Astrocyte of the cerebellum (primary cell): ENCODE data around the gene NEK9.
"Not testable (repeated sequence)": the region's sequence is repeated elsewhere in the genome, so short reads cannot be mapped to it uniquely, and the experiment has no call there.

Source experiments
- DNase-seq: peaks from one replicate; pipeline ENCODE4 v3.0.0-alpha.2; 2011; ENCODE audit warnings: low read depth
- H3K4me3 ChIP-seq: 2 replicates; pipeline ENCODE4 v1.5.1; 2011; ENCODE audit warnings: mild to moderate bottlenecking, low read depth, low read length, moderate library complexity
- in situ Hi-C: cut with HindIII; loops from 2 replicates; pipeline ENCODE4 v1.10.0; 2017; ENCODE audit warnings: low sequenced_read_pairs
- TF ChIP-seq, protein P1 (sequence below): IDR thresholded peaks from 2 replicates; pipeline ENCODE4 v1.5.1; 2012; ENCODE audit warnings: low read length, low read depth, moderate library complexity, mild to moderate bottlenecking; ENCODE audit errors: missing control alignments

Gene NEK9

DNA sequence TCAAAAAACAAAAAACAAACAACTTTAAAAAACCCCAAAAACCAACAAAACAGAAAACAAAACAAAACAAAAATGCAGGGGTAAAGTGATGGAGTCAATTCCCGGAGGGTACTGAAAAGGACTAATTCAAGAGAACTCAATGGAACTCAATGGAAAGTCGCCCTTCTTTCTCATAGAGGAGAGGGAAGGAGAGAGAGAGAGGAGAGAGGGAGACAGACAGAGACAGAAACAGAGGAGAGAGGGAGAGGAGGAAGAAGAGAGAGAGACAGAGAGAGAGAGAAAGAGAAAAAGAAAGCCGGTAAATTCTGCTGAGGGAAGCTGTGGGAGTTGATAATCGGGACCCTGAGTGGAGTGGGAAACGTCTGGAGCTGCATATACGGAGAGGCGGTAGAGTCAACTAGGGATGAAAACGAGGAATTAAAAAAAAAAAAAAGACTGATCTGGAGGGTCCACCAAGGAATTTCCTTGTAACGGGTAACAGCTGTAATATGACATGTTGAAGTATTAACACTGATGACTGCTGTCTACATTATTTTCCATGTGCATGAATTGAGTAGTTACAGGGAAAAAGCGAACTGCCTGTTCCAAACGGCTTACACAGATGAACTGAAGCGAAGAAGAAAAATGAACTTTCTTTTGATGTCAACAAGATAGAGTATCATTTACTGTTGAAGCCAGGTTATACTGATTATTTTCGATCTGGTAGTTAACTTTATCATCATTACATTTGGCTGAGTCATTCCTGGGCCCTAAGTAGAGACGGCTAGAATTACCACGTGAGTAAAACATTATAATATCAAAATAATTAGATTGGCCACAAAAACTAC lies 58.3 kb downstream of the NEK9 start:
- in situ Hi-C loops: no loop called here
- peak; percentile 66 for DNase-seq
- H3K4me3 ChIP-seq: peak overlapping the region; percentile 55
- TF ChIP-seq, protein P1, sequence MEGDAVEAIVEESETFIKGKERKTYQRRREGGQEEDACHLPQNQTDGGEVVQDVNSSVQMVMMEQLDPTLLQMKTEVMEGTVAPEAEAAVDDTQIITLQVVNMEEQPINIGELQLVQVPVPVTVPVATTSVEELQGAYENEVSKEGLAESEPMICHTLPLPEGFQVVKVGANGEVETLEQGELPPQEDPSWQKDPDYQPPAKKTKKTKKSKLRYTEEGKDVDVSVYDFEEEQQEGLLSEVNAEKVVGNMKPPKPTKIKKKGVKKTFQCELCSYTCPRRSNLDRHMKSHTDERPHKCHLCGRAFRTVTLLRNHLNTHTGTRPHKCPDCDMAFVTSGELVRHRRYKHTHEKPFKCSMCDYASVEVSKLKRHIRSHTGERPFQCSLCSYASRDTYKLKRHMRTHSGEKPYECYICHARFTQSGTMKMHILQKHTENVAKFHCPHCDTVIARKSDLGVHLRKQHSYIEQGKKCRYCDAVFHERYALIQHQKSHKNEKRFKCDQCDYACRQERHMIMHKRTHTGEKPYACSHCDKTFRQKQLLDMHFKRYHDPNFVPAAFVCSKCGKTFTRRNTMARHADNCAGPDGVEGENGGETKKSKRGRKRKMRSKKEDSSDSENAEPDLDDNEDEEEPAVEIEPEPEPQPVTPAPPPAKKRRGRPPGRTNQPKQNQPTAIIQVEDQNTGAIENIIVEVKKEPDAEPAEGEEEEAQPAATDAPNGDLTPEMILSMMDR: no peak

DNA sequence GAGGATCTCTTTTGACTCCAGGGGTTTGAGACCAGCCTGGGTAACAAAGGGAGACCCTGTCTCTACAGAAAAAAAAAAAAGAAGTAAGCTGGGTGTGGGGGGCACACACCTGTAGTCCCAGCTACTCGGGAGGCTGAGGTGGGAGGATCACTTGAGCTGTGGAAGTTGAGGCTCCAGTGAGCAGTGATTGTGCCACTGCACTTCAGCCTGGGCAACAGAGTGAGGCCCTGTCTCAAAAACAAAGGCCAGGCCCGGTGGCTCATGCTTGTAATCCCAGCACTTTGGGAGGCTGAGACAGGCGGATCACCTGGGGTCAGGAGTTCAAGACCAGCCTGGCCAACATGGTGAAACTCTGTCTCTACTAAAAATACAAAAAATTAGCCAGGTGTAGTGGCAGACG lies 59.1 kb downstream of the NEK9 start:
- DNase-seq, in situ Hi-C loops, H3K4me3 ChIP-seq: not testable (repeated sequence)

DNA sequence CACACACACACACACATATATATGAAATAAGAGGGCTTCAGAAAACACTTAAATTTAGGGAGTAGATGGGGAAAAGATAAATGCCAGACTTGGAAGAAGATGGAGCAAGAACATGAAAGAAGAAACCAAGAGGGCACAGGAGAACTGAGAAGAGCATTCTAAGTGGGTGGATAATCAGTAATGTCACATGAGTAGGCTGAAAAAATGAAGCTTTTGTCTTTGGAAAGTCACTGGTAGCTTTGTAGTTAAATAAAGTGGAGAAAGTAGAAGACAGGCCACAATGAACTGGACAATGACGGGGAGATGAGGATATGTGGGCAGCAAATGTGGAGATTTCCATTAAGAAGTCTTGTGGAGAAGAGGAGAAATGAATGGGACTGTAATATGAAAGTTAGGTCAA lies 59.6 kb downstream of the NEK9 start:
- TF ChIP-seq, protein P1: no peak
- no peak overlapping the region for H3K4me3 ChIP-seq
- DNase-seq: no peak
- in situ Hi-C loops: no loop called here

DNA sequence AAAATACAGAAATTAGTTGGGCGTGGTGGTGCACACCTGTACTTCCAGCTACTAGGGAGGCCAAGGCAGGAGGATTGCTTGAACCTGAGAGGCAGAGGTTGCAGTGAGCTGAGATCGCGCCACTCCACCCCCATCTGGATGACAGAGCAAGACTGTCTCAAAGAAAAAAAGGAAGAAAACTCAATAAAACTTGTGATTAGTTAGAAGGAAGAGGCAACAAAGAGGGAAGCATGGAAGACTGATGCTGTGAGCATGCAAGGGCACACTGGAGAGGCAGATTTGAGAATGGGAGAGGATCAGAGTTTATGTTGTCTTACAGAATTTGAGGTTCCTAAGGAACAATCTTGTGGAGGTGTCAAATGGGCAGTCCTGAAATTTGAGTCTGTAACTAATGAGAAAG lies 60.2 kb downstream of the NEK9 start:
- no peak for DNase-seq
- TF ChIP-seq, protein P1: no peak
- H3K4me3 ChIP-seq: no peak overlapping the region
- in situ Hi-C loops: no loop called here

DNA sequence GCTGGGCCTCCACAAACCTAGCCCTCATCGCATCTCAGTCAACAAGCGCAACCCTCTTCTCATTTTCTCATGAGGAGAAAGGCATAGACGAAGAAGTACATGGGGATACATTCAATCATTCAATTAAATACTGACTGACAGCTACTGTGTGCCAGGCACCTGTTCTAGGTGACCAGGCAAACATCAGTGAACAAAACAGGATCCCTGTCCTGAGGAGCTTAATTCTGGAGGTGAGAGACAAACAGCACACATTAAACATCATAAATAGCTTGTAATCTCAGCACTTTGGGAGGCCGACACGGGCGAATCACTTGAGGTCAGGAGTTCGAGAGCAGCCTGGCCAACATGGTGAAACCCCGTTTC lies 62.7 kb downstream of the NEK9 start:
- H3K4me3 ChIP-seq: peak overlapping the region; percentile 90
- in situ Hi-C loops: no loop called here
- DNase-seq: no peak
- TF ChIP-seq, protein P1: no peak

DNA sequence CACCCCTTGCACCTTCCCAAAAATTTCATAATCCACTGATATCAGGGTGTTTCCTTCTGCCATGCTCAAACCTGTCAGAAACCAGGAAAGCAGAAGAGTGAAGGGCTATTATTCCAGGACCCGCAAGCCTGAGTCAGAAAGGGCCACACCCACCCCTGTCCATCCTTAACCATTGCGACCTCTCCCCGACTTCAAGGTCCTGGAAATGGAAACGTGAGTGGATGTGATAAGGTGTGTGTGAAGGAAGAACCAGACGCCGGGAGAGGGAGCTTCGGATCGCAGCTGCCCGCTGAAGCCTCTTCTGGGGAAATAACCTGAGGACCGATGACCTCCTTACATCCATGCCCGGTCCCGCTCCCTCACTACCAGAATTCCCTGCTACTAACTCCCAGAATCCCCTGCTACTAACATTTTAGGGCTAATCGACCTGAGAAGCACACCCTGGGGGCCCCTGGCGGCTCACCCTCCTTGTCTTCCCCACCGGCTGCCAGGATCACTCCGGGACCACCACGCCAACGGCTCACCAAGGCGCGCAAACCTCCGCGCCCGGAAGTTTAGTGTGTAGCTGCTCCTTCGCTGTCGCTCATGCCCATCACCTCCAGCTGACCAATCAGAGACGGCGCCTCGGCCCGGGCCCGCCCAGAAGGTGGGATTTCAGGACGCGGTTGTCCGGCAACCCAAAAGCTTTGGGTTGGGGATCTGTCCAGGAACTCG lies 63.2 kb downstream of the NEK9 start, which contains the start of gene ACYP1:
Gene ACYP1, minus strand, starts transcription at position 534 of the 714 bp plus-strand sequence. Its CDS starts 471 bp downstream, at position 63.
- DNase-seq: peak; percentile 64
- in situ Hi-C loops: no loop called here
- H3K4me3 ChIP-seq: peak within 1 kb of the TSS; percentile 90
- TF ChIP-seq, protein P1: no peak

DNA sequence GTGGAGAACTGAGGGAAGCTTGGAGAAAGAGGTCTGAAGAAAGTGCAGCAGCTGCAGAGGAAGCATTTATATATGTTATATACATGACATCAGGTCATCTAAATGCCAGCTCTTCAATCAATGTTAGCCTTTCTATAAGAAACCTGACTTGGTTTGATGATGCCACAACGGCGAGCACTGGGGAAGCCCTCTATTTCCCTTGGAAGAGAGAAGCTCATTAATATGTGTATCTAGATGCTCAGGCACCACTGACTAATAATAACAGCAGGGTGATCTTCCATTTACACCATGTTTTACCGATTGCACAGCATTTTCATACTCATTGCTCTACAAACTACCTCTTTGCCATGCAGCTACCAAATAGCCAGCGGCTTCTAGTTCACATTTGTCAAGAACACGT lies 63.8 kb downstream of the NEK9 start:
- H3K4me3 ChIP-seq: peak overlapping the region; percentile 90
- in situ Hi-C loops: no loop called here
- TF ChIP-seq, protein P1: no peak
- DNase-seq: no peak
